Stimulated activated CD8-positive, alpha-beta memory T cell treated with anti-CD3 and anti-CD28 coated beads, Interleukin-12 subunit alpha, Interleukin-12 subunit beta, amount 100 ng/mL, for 1 hour (primary cell): ENCODE results near the gene CBFA2T2.
A peak's percentile ranks its signal among the peaks of the same experiment; 100 is the strongest.

Experiments used
- DNase-seq: peaks from one replicate; pipeline ENCODE4 v3.0.0-alpha.2; 2020; ENCODE audit warnings: low read depth

The CBFA2T2 gene

DNA sequence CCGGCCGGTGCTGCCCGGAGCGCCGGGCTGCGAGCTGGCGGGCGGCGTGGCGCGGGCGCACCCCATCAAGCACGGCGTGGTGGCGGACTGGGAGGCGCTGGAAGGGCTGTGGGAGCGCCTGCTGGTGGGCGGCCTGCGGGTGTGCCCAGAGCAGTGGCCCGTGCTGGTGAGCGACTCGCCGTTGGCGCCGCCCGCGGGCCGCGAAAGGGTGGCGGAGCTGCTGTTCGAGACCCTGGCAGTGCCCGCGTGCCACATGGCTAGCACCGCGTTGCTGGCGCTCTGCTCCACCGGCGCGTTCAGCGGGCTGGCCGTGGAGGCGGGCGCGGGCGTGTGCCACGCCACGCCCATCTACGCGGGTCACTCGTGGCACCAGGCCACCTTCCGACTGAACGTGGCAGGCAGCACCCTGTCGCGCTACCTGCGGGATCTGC is 177.4 kb downstream of the CBFA2T2 start:
- no peak for DNase-seq

- DNase-seq, result peak; percentile 55
Observed at GRCh38 chr20:33667676-33668465, 178.0 kb downstream of the CBFA2T2 start.

GRCh38 chr20:33668466-33669155 is 178.7 kb downstream of the CBFA2T2 start:
- no peak for DNase-seq

DNA sequence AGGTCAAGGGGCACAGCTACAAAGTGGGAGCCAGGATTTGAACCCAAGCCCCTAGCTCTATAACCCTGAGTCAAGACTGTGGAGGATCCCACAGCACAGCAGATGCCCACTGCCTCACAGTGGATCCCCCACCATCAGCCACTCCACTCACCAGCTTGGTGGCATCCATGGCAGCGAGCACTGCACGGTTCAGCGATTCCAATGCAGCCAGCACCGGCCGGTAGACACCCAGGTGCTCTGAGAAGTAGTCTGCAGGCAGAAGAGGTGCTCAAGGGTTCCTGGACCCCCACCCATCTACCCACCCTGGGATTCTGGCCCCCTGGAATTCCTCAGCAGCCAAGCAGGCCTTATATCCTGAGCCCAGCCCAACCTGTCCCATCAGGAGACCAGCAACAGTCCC is 179.3 kb downstream of the CBFA2T2 start:
- DNase-seq, result no peak

- DNase-seq, result no peak
Observed at GRCh38 chr20:33669873-33670640, 180.2 kb downstream of the CBFA2T2 start.

DNA sequence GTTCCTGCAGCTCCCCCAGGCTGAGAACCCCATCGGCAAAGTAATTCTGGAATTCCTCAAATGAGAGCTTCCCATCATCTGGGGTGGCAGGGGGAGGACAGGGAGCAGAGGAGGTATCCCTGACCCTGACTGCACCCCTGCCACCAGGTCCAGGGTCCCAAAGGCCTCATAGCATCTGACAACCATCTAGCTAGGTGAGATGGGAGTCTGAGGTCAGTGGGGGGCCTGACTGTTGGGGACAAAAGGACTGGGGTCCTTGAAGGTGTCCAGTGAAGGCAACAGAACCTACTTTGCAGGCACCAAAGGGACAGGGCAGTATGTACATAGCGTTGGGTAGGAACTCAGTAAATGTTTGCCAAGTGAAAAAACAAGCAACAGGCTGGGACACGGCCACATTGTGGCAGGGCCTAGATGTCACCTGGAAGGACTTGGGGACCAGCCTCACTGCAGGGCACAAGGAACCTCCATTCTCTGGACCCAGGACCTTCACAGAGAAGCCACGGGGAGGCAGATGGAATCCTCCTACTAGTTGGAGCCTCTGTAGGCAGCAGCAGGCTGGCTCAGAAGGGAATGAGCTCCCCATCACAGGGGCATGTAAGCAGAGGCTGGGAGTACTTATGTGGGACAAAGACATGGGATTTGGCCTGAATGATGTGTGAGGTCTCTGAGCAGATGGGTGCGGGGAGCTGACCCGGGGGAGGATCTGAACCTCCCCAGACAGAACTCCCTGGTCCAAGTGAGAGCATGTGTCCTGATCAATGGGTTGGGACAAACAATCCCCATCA is 181.0 kb downstream of the CBFA2T2 start:
- no peak for DNase-seq

DNA sequence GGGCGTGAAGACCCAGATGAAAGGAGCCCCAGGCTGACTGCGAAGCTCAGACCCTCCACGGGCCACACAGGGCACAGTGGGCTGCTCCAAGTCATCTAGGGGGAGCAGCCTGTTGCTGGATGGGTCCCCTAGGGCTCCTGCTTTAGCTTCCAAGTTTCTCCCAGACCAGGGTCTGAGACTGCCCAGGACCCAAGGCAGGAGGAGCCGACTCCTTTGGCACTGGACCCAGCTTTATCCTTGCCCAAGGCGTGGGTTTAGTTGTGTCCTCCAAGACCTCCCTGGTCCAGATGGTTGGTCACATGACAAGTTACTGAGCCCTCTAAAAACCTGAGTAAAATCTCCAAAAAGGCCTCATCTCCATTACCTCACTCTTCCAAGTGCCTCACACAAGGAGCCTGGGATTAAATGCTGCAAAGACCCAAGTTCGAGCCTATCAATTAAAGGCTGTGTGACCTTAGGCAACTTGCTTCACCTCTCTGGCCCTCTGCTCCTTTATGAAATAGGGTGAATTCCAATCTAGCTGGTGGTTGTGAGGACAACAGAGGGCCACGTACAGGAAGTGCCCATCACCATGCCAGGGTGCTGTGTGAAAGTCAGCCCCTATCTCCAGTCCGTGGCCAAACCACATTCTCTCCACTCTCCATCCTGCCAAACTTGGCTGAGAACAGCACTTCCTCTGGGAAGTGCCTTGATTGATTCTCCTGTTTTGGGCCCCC is 181.8 kb downstream of the CBFA2T2 start:
- DNase-seq, result no peak

- no peak for DNase-seq
Observed at GRCh38 chr20:33672426-33673113, 182.7 kb downstream of the CBFA2T2 start.

DNA sequence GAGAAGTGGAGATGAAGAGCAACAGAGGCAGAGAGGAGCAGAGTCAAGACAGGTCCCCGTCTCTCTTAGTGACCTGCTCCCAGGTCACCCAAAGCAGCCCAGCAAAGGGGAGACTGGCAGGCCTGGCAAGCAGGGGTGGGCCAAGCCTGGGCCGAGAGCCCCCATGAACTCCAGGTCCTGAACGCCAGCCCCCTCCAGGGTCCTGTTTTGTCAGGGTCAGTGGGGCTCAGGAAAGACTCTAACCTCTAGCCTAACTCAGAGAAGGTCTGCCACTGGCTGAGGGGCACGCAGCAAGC is 183.2 kb downstream of the CBFA2T2 start:
- DNase-seq, result no peak

DNA sequence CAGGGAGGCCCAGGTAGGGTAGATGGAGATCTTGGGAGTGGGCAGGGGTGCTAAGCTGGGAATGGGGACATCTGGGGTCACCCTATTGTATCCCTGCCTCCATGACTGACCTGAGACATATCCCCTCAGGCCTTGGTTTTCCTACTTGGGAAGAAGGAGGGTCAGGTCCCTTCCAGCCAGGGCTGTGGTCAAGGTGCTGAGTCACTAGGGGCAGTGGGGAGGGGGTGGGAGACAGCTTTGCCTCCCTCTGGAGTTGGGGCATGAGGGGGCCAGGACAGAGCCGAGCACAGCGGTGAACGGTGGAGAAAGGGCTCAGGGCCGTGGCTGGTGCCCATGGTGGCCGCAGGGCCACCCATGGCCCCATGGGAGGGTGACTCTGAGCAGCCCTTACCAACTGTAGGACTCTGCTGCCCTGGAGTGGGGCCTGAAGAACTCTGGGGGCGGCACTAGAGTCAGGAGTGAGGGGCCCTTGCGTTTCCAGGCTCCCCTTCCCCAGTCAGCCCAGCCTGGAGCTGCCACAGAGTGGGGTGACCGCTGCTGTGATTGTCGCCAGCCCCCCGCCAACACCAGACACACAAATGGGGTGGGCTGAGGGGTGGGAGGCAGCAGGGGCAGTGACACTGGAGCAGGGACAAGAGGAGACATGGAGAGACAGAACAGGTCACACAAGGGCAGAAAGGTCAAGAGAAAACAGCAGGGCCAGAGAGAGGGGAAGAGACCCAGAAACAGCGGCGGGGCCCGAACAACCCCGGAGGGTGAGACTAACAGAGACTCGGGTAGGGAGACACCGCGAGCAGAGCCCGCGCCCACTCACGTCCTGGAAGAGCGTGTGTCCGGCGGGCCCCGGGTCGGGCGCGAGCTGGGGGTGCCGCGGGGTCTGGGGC is 183.8 kb downstream of the CBFA2T2 start:
- no peak for DNase-seq

DNA sequence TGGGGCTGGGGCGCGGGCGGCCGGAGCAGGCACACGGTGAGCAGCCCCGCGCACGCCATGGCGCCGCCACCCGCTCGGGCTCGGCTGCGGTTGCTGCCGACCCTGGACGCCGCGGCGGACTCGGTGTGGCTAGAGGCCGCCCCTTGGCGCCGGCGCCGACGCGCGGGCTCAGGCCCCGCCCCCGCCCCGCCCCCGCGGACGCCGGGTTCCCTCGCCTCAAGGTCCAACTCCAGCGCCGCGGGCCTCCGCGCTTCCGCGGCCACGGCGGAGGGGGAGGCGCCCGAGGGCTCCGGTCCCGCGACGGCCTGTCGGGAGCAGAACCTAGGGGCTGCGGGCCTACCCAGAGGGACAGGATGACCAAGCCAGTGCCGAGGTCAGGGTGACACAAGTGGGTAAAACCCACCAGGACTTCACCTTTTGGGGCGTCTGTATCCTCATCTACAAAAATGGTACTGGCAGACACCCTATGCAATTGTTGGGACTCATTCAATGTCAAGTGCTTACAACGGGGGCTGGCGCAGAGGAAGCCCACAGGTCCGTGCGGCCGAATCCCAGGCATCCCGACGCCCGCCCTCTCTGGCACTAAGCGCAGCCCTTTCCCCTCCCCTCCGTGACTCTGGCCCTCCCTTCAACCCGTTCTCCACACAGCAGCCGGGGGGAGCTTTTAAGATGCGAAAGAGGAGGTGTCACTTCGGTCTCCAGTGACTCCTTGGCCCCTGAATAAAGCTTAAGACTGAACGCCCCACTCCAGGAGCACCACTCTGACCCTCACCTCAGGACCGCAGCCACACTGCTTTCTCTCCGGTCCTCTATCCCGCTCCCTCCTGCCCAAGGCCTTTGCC is 184.6 kb downstream of the CBFA2T2 start, which contains the start of gene NECAB3:
Gene NECAB3, minus strand, starts transcription at position 135 of the 842 bp plus-strand sequence. Its CDS starts 76 bp downstream, at position 59.
- DNase-seq, result no peak

- DNase-seq, result no peak
Observed at GRCh38 chr20:33675136-33675959, 185.5 kb downstream of the CBFA2T2 start.

DNA sequence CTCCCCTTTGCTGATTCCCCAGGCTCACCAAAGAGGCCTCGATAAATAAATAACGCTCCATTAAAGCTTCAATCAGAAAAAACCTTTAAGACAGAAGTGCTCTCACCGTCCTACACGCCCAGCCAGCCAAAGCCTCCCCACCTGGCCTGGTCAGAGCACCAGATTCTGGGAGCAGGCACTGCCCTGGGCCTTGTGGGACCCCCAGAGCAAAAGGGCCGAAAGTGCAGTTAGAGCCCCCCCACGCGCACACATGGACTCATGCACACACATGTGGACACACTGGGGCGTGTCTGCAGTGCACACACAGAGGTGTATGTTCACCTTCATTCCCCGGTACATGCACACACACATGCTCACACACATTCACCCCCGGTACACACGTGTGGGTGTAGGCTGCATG is 186.2 kb downstream of the CBFA2T2 start:
- no peak for DNase-seq

GRCh38 chr20:33676652-33677645 is 187.1 kb downstream of the CBFA2T2 start:
- DNase-seq, result no peak

DNA sequence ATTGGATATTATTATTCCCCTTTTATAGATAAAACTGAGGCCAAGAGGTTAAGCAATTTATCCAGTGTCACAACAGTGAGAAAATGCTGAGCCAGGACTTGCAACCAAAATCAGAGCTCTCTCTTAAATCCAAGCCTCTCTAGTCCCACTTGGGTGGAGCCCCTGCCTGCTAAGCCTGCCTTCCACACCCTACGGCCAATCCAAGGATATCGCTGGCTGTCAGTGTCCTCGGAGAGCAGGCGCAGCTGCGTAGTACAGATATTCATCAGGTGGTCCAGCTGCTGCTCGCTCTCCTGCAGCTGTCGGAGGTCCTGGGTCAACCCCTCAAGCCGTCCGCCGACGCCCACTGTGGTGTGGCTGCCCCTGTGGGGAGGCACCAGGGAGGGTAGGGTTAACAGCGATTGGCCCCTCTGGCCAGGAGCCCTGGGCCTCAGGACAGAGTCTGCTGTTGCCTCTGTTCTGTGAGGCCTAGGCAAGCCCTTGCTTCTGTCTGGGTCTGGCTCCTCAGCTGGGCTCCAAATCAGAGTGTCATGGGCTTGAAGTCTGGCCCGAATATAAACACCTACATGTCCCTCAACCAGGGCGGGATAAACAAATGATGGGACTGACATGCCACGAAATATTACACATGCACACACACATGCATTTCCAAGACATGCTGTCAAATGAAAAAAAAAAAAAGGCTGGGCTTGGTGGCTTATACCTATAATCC is 188.3 kb downstream of the CBFA2T2 start:
- DNase-seq, result no peak
